HEK293 (cell line): Measurements from ENCODE around the gene OR5K4.

Experiments
- CTCF ChIA-PET: fragments of 350-600 bp; formaldehyde crosslinking; extraction: SDS; loops from one replicate; lab custom pipeline; 2021; ENCODE audit warnings: antibody characterized with exemption; lab: Yijun Ruan, JAX
- POLR2A ChIA-PET: fragments of 300-600 bp; formaldehyde crosslinking; extraction: SDS; loops from one replicate; lab custom pipeline; 2020; ENCODE audit warnings: antibody characterized with exemption, inconsistent platforms; lab: Yijun Ruan, JAX
- H3K27ac ChIP-seq: fragments of 200-500 bp; sonication (Bioruptor generic); 2 replicates; pipeline ENCODE4 v1.5.1; 2014; ENCODE audit warnings: low read depth, low read length, control low read depth, inconsistent platforms; ENCODE audit errors: extremely low read depth
- H3K36me3 ChIP-seq, 2 experiments: fragments of 200-500 bp in 1 of 2; sonication (Bioruptor generic) in 1 of 2; 1 replicate in 1 of 2; 2 replicates in 1 of 2; pipeline ENCODE4 v1.5.1; 2014 to 2017; ENCODE audit warnings: inconsistent platforms in 2 of 2, low read length in 2 of 2; ENCODE audit not compliant: control insufficient read depth in 2 of 2, insufficient read depth in 1 of 2
- H3K4me1 ChIP-seq: fragments of 200-500 bp; sonication (Bioruptor generic); 2 replicates; pipeline ENCODE4 v1.5.1; 2014; ENCODE audit warnings: mild to moderate bottlenecking, low read length, inconsistent platforms; ENCODE audit not compliant: control insufficient read depth, insufficient read depth
- H3K4me3 ChIP-seq: 2 replicates; pipeline ENCODE4 v1.5.1; 2011; ENCODE audit warnings: low read depth, mild to moderate bottlenecking, control low read depth, low read length, moderate library complexity
- H3K9me3 ChIP-seq: fragments of 200-500 bp; sonication (Bioruptor generic); 2 replicates; pipeline ENCODE4 v1.5.1; 2014; ENCODE audit warnings: low read depth, low read length, inconsistent platforms; ENCODE audit not compliant: control insufficient read depth, insufficient read depth
- GLIS2 ChIP-seq: fragments of 450-650 bp; formaldehyde crosslinking; IDR thresholded peaks from 2 replicates; pipeline ENCODE4 v1.5.1; 2016; ENCODE audit warnings: missing biosample characterization, missing genetic modification characterization
- KLF1 ChIP-seq: fragments of 450-650 bp; formaldehyde crosslinking; IDR thresholded peaks from 2 replicates; pipeline ENCODE4 v1.5.1; 2016; ENCODE audit warnings: missing biosample characterization, missing genetic modification characterization
- ZNF202 ChIP-seq: fragments of 450-650 bp; formaldehyde crosslinking; IDR thresholded peaks from 2 replicates; pipeline ENCODE4 v1.5.1; 2016; ENCODE audit warnings: missing biosample characterization, missing genetic modification characterization, borderline replicate concordance
- ZNF223 ChIP-seq: fragments of 450-650 bp; formaldehyde crosslinking; IDR thresholded peaks from 2 replicates; pipeline ENCODE4 v1.5.1; 2016; ENCODE audit warnings: missing biosample characterization, missing genetic modification characterization
- ZNF391 ChIP-seq: fragments of 450-650 bp; formaldehyde crosslinking; IDR thresholded peaks from 2 replicates; pipeline ENCODE4 v1.5.1; 2016; ENCODE audit warnings: low read depth, missing biosample characterization, missing genetic modification characterization, borderline replicate concordance
- ZNF394 ChIP-seq: fragments of 450-650 bp; formaldehyde crosslinking; IDR thresholded peaks from 2 replicates; pipeline ENCODE4 v1.5.1; 2016; ENCODE audit warnings: missing biosample characterization, missing genetic modification characterization, mild to moderate bottlenecking, moderate library complexity, borderline replicate concordance
- ZNF426 ChIP-seq: fragments of 450-650 bp; formaldehyde crosslinking; IDR thresholded peaks from 2 replicates; pipeline ENCODE4 v1.5.1; 2017; ENCODE audit warnings: missing biosample characterization, missing genetic modification characterization, mild to moderate bottlenecking, inconsistent platforms, moderate library complexity
- ZNF544 ChIP-seq: fragments of 450-650 bp; formaldehyde crosslinking; IDR thresholded peaks from 2 replicates; pipeline ENCODE4 v1.5.0; 2017; ENCODE audit warnings: missing biosample characterization, missing genetic modification characterization
- ZNF560 ChIP-seq: fragments of 450-650 bp; formaldehyde crosslinking; IDR thresholded peaks from 2 replicates; pipeline ENCODE4 v1.5.1; 2017; ENCODE audit warnings: missing biosample characterization, missing genetic modification characterization, borderline replicate concordance
- ZNF654 ChIP-seq: fragments of 450-650 bp; formaldehyde crosslinking; IDR thresholded peaks from 2 replicates; pipeline ENCODE4 v1.5.1; 2016; ENCODE audit warnings: low read depth, missing biosample characterization, missing genetic modification characterization
- ZNF677 ChIP-seq: fragments of 450-650 bp; IDR thresholded peaks from 2 replicates; pipeline ENCODE4 v1.5.0; 2018; ENCODE audit warnings: missing biosample characterization, mild to moderate bottlenecking, missing genetic modification characterization, moderate library complexity
- ZNF791 ChIP-seq: fragments of 450-650 bp; formaldehyde crosslinking; IDR thresholded peaks from 2 replicates; pipeline ENCODE4 v1.5.1; 2016; ENCODE audit warnings: missing biosample characterization, missing genetic modification characterization
- ZNF830 ChIP-seq: fragments of 450-650 bp; IDR thresholded peaks from 2 replicates; pipeline ENCODE4 v1.5.0; 2018; ENCODE audit warnings: missing biosample characterization, missing genetic modification characterization, low read depth, mild to moderate bottlenecking, moderate library complexity
- TF ChIP-seq, protein P1 (sequence below): fragments of 450-650 bp; formaldehyde crosslinking; IDR thresholded peaks from 2 replicates; pipeline ENCODE4 v1.5.1; 2016; ENCODE audit warnings: missing biosample characterization, missing genetic modification characterization
- TF ChIP-seq, protein P2 (sequence below): fragments of 450-650 bp; formaldehyde crosslinking; IDR thresholded peaks from 2 replicates; pipeline ENCODE4 v1.5.1; 2016; ENCODE audit warnings: missing biosample characterization, missing genetic modification characterization
- TF ChIP-seq, protein P3 (sequence below): fragments of 450-650 bp; formaldehyde crosslinking; IDR thresholded peaks from 2 replicates; pipeline ENCODE4 v1.5.1; 2016; ENCODE audit warnings: missing biosample characterization, missing genetic modification characterization, borderline replicate concordance

OR5K4 gene, protein sequence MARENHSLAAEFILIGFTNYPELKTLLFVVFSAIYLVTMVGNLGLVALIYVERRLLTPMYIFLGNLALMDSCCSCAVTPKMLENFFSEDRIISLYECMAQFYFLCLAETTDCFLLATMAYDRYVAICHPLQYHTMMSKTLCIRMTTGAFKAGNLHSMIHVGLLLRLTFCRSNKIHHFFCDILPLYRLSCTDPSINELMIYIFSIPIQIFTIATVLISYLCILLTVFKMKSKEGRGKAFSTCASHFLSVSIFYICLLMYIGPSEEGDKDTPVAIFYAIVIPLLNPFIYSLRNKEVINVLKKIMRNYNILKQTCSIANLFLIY

DNA sequence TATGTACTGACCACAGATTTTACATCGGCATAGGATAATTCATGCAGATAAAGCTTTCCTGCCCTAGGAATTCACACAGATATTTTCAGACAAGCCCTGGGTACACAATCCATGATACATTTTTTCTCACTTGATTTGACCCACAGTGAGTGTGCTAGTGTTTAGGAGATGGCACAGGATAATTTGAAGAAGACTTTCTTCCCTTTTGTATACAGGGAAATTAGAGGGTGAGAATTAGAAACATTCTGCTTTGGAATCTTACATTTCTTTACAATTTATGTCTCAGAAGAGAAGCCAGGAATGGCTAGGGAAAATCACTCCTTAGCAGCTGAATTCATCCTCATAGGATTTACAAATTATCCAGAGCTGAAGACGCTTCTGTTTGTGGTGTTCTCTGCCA, at the start of gene OR5K4:
OR5K4 (plus strand) TSS at position 301 of the 400 bp plus-strand sequence; CDS start at position 301, 0 bp downstream.
- TF ChIP-seq KLF1 = no peak
- no peak for TF ChIP-seq ZNF791 (tag by site-specific recombination)
- TF ChIP-seq, protein P1, sequence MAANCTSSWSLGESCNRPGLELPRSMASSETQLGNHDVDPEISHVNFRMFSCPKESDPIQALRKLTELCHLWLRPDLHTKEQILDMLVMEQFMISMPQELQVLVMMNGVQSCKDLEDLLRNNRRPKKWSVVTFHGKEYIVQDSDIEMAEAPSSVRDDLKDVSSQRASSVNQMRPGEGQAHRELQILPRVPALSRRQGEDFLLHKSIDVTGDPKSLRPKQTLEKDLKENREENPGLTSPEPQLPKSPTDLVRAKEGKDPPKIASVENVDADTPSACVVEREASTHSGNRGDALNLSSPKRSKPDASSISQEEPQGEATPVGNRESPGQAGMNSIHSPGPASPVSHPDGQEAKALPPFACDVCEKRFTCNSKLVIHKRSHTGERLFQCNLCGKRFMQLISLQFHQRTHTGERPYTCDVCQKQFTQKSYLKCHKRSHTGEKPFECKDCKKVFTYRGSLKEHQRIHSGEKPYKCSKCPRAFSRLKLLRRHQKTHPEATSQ (tag by site-specific recombination) = no peak
- Histone ChIP-seq H3K27ac (no peak within 1 kb of the TSS), H3K4me3 (no peak within 1 kb of the TSS), H3K4me1 (no peaks in the 10 kb centered on the region), H3K9me3 (no peaks in the 10 kb centered on the region), H3K36me3 (no peaks in the 10 kb centered on the region)
- ChIA-PET POLR2A (no interaction called here), CTCF (no interaction called here)

DNA sequence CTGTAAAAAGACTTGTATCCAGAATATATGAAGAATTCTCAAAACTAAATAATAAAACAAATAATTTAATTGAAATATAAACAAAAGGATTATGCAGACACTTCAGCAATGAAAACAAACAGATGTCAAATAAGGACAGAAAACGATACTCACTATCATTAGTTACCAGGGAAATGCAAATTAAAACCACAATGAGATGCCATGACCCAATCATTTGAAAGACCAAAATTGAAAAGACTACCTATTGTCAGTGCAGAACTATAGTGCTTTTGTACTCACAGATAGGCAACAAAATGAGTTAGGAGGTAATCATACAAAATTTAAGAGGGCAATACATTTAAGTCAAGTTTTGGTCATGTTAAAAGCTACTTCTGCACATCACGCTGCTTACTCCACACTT, 31.6 kb upstream of the OR5K4 start:
- Histone ChIP-seq H3K4me1 (no peaks in the 10 kb centered on the region), H3K4me3 (no peak overlapping the region), H3K9me3 (no peaks in the 10 kb centered on the region), H3K27ac (no peak overlapping the region), H3K36me3 (no peaks in the 10 kb centered on the region)
- no peak for TF ChIP-seq GLIS2 (tag by site-specific recombination)
- CTCF ChIA-PET = no interaction called here
- POLR2A ChIA-PET = no interaction called here

DNA sequence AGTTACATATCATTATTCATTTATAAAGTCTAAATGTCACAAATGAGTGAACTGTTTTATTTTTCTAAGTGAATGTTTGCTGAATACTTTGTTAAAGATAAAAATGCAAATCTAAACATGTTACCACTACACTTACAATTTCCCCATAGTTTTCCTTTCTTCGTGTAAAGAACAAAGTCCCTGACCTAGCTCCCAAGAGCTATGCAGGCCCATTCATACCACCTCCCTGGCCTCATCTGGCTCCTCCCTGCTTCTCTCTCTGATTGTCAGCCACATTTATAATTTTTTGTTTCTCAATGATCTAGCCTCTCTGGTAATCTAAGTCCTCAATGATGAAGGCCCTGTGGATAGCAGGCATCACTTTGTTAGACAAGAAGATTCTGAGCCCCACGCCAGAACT, 31.0 kb upstream of the OR5K4 start:
- no peaks in the 10 kb centered on the region for H3K36me3 ChIP-seq
- CTCF ChIA-PET = no interaction called here
- H3K4me1 ChIP-seq = no peaks in the 10 kb centered on the region
- POLR2A ChIA-PET = no interaction called here
- H3K4me3 ChIP-seq = no peak overlapping the region
- no peaks in the 10 kb centered on the region for H3K9me3 ChIP-seq
- H3K27ac ChIP-seq = no peak overlapping the region
- no peak for TF ChIP-seq ZNF394
- TF ChIP-seq ZNF560 (tag by site-specific recombination) = no peak
- no peak for TF ChIP-seq ZNF223 (tag by site-specific recombination)
- TF ChIP-seq ZNF391 (tag by site-specific recombination) = no peak
- no peak for TF ChIP-seq ZNF426 (tag by site-specific recombination)
- no peak for TF ChIP-seq ZNF544 (tag by site-specific recombination)
- TF ChIP-seq ZNF202 (tag by site-specific recombination) = no peak
- no peak for TF ChIP-seq ZNF654 (tag by site-specific recombination)
- TF ChIP-seq, protein P2, sequence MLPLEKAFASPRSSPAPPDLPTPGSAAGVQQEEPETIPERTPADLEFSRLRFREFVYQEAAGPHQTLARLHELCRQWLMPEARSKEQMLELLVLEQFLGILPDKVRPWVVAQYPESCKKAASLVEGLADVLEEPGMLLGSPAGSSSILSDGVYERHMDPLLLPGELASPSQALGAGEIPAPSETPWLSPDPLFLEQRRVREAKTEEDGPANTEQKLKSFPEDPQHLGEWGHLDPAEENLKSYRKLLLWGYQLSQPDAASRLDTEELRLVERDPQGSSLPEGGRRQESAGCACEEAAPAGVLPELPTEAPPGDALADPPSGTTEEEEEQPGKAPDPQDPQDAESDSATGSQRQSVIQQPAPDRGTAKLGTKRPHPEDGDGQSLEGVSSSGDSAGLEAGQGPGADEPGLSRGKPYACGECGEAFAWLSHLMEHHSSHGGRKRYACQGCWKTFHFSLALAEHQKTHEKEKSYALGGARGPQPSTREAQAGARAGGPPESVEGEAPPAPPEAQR (tag by site-specific recombination) = no peak
- TF ChIP-seq ZNF830 = no peak
- no peak for TF ChIP-seq ZNF677 (tag by site-specific recombination)
- TF ChIP-seq, all 188 proteins: peak for 0

DNA sequence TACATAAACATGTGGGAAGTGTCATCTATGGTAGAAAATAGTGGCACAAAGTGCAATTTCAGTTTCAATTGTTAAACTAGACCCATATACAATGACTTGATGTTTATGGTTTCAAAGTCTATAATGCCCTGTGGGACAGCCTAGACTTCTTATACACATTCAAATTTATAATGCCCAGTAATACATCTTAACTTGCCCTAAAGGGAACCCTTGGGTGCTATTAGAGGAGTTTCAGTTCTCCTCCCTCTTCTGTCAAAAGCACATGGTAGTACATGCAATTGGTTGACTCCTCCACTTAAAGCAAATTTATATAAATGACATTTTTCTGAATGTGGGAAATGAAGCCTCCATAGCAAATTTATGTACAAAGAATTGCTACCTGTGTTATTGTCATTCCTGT, 30.2 kb upstream of the OR5K4 start:
- ChIA-PET CTCF (interaction anchor here (0.7 kb wide), 1 partner anchor 853 kb away, joined by 5 read pairs; no protein-coding TSS in a partner anchor), POLR2A (no interaction called here)
- TF ChIP-seq, protein P3, sequence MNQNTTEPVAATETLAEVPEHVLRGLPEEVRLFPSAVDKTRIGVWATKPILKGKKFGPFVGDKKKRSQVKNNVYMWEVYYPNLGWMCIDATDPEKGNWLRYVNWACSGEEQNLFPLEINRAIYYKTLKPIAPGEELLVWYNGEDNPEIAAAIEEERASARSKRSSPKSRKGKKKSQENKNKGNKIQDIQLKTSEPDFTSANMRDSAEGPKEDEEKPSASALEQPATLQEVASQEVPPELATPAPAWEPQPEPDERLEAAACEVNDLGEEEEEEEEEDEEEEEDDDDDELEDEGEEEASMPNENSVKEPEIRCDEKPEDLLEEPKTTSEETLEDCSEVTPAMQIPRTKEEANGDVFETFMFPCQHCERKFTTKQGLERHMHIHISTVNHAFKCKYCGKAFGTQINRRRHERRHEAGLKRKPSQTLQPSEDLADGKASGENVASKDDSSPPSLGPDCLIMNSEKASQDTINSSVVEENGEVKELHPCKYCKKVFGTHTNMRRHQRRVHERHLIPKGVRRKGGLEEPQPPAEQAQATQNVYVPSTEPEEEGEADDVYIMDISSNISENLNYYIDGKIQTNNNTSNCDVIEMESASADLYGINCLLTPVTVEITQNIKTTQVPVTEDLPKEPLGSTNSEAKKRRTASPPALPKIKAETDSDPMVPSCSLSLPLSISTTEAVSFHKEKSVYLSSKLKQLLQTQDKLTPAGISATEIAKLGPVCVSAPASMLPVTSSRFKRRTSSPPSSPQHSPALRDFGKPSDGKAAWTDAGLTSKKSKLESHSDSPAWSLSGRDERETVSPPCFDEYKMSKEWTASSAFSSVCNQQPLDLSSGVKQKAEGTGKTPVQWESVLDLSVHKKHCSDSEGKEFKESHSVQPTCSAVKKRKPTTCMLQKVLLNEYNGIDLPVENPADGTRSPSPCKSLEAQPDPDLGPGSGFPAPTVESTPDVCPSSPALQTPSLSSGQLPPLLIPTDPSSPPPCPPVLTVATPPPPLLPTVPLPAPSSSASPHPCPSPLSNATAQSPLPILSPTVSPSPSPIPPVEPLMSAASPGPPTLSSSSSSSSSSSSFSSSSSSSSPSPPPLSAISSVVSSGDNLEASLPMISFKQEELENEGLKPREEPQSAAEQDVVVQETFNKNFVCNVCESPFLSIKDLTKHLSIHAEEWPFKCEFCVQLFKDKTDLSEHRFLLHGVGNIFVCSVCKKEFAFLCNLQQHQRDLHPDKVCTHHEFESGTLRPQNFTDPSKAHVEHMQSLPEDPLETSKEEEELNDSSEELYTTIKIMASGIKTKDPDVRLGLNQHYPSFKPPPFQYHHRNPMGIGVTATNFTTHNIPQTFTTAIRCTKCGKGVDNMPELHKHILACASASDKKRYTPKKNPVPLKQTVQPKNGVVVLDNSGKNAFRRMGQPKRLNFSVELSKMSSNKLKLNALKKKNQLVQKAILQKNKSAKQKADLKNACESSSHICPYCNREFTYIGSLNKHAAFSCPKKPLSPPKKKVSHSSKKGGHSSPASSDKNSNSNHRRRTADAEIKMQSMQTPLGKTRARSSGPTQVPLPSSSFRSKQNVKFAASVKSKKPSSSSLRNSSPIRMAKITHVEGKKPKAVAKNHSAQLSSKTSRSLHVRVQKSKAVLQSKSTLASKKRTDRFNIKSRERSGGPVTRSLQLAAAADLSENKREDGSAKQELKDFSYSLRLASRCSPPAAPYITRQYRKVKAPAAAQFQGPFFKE = no peak
- no peaks in the 10 kb centered on the region for H3K36me3 ChIP-seq
- H3K4me3 ChIP-seq = no peak overlapping the region
- H3K27ac ChIP-seq = no peak overlapping the region
- H3K9me3 ChIP-seq = no peaks in the 10 kb centered on the region
- H3K4me1 ChIP-seq = no peaks in the 10 kb centered on the region
